ENCODE data around the gene TSPYL6.
"Not testable (repeated sequence)": the region's sequence is repeated elsewhere in the genome, so short reads cannot be mapped to it uniquely, and the experiment has no call there.

The TSPYL6 gene
- total RNA-seq, result 0 reads per million in 4 donors

- no peak for DNase-seq
Measured at GRCh38 chr2:54256091-54256694, at the start of gene TSPYL6. Gene TSPYL6 (minus strand): TSS chr2:54256229. CDS start chr2:54256151, 78 bp downstream.

- no peak for DNase-seq
Measured at GRCh38 chr2:54303631-54304030, 47.6 kb upstream of the TSPYL6 start.

- no peak for DNase-seq
Measured at GRCh38 chr2:54298514-54298913, 42.5 kb upstream of the TSPYL6 start.

DNA sequence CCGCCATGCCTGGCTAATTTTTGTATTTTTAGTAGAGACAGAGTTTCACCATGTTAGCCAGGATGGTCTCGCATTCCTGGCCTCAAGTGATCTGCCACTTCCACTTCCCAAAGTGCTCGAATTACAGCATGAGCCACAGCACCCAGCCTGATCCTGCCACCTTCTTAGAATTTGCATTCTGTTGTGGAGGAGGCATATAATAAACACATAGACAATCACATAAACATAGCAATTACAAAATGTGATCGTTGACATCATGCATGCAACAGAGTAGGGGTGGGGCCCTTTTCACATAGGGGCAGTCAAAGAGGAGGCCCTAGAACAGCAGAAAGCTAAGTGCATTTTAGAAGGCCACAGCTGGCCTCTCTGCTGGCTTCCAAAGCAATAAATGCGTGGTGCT, 39.9 kb upstream of the TSPYL6 start:
- DNase-seq, result no peak

- DNase-seq, result not testable (repeated sequence)
Measured at GRCh38 chr2:54294665-54295064, 38.6 kb upstream of the TSPYL6 start.

DNA sequence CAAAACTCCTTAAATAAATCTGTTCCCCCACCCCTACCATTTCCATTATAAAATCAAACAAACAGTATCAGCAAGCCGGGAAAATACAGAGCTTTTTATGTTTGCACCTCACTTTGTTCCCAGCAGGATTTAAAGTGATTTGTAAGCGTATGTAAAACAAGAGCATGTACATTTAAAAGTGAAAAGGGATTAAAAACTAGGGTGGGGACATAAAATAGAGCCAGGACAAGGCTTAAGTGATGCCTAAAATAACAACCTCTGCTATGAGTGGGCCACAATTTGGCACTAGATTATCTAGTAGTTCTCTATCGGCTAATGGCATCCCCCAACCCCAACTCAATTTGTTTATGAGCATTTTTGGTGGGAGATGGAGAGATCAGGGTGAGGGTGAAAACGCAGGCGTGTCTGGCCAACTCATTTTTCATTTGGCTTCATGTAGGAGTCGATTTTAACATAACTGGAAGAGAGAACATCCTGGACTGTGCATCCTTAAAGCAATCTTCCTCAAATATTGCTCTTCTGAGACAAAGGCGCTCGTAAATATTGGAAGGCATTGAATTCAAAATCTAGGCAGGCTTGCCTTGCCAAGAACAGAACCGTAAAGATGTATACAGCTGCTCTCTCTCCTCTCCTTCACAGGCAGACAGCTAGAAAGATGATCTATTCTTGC, 34.5 kb upstream of the TSPYL6 start:
- no peak for DNase-seq

GRCh38 chr2:54289917-54290316, 33.9 kb upstream of the TSPYL6 start:
- no peak for DNase-seq

- DNase-seq, result no peak
Measured at GRCh38 chr2:54287532-54287931, 31.5 kb upstream of the TSPYL6 start.

DNA sequence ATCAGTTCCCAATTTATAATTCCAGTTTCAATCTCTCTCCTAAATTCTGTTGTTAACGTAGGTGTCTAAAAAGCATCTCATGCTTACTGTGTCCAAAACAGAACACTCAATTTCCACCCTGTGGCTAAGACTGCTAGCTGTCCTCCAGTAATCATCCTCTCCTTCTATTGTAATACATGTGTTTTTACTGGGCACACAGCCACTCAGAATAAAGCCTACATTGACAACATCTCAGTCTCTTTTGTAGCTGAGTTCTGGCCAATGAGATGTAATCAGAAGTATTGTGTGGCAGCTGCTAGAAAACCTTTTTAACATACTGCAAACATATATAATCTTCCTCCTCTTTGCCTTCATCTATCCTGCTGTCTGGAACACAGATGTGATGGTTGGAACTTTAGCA, 29.4 kb upstream of the TSPYL6 start:
- DNase-seq, result no peak

- DNase-seq, result no peak
Measured at GRCh38 chr2:54284826-54285225, 28.8 kb upstream of the TSPYL6 start.

- DNase-seq, result no peak
Measured at GRCh38 chr2:54279385-54279784, 23.4 kb upstream of the TSPYL6 start.

DNA sequence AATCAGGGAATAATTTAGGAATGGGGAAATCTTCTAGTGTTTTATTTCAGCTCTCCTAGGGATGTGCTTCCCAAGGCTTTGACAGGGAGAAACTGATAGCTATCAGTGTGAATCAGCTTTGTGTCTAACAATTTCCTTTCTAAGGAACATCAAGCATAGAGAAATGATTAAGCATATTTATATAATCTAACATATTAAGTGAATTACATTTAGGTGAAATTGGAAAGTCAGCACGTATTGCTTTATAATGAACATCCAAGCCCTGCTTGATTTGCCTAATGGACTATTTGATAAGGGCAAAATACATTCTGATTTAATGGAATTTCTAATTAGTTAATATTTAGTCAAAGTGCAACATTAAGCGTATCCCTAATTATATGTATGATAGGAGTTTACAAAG, 19.5 kb upstream of the TSPYL6 start:
- no peak for DNase-seq

- DNase-seq, result peak in 1 of 5 donors; percentile 49
Measured at GRCh38 chr2:54274781-54275242, 18.8 kb upstream of the TSPYL6 start.

- peak in 1 of 5 donors; percentile 26 for DNase-seq
Measured at GRCh38 chr2:54271843-54272627, 16.0 kb upstream of the TSPYL6 start.

GRCh38 chr2:54271189-54271588, 15.2 kb upstream of the TSPYL6 start:
- no peak for DNase-seq

GRCh38 chr2:54267577-54267976, 11.5 kb upstream of the TSPYL6 start:
- no peak for DNase-seq

DNA sequence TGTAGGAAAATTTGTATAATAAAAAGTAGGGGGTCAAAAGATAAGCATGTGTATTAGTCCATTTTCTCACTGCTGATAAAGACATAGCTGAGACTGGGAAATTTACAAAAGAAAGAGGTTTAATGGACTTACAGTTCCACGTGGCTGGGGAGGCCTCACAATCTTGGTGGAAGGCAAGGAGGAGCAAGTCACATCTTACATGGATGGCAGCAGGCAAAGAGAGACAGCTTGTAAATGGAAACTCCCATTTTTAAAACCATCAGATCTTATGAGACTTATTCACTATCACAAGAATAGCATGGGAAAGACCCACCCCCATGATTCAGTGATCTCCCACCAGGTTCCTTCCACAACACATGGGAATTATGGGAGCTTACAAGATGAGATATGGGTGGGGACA, 9.1 kb upstream of the TSPYL6 start:
- DNase-seq, result not testable (repeated sequence)

DNA sequence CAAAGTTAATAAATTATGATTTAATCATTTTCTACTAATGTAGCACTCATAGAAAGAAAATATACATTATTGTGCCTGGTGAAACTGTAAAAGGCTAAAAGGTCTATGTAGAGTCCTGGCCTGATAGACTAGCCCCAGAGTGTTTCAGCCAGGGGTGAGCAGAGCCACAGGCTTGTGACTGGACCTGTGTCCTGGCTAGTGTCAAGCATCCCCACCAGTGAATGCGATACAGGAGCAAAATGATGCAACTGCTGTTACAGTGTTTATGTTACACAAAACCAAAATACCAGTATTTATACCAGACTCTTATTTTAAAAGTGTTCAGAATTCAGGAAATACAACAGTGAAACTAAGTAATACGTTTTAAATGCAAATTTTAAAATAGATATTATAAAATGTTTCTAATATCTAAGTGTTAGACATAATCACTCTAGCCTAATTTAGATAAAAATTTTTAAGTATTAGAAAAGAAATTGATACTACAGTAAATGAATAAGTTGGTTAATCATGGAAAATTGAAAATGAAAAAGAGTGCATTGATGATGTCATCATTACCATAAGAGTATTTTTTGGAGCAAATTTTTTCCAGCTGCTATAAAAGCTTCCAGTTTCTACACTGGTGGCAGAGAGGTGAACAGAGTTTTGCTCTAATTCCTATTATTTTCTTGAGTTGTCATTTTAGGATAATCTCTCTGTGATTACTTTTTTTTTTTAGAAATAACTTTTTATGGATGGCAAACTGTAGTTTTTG, 6.2 kb upstream of the TSPYL6 start:
- DNase-seq, result no peak

DNA sequence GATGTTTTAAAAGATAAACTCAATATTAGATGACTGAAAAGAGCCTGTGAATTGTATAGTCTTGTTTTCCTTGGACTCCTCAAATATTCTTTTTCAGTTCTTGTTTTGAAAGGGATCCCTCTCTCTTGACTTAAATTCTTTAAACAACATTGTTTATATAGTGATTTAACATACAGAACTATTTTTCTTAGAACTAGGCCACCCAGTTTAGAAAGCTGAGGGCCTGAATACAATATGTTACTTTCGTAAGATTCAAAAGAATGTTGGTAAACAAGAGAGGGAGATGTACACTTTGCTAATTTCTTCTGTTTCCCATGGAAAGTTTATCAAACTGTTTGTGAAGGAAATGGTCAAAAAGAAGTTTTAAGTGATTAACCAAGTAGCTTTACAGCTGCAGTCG, 5.5 kb upstream of the TSPYL6 start:
- no peak for DNase-seq

- no peak for DNase-seq
Measured at GRCh38 chr2:54260241-54260595, 4.2 kb upstream of the TSPYL6 start.

DNA sequence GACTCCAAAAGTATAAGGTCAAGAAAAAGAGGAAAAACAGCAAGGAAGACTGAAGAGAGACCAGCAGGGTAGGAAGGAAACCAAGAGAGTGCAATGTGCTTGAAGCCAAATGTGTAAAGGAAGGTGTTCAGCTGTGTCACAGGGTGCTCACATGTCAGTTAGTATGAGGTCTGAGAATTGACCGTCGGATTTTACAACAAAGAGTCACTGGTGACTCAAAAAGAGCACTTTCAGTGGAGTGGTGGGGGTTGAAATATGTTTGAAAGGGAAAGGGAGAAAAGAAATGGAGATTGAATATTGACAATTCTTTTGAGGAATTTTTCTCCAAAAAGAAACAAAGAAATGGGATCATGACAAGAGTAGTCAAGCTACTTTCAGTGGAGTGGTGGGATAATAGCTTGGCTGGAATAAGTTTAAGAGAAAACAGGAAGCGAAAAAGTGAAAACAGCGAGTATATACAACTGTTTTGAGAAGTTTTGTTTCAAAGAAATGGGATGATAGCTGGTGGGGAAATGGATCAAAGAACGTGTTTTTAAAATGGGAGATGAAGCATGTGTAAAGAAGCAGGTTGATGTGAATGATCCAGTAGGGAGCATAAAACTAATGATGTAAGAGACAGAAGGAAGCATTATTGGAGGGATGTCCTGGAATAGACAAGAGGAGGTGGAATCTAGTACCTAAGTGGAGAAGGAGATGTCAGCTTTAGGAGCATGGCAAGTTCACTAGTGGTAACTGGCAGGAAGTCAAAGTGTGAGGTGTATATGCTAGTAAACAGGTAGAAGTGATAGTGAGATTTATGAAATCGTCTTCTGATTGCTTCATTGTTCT, 3.6 kb upstream of the TSPYL6 start:
- DNase-seq, result no peak

- no peak for DNase-seq
Measured at GRCh38 chr2:54258166-54258565, 2.1 kb upstream of the TSPYL6 start.
